Measurements from ENCODE around the gene ANKRD52.
"Not testable (repeated sequence)": the region's sequence is repeated elsewhere in the genome, so short reads cannot be mapped to it uniquely, and the experiment has no call there.

Gene ANKRD52

GRCh38 chr12:56288705-56289387, 30.7 kb upstream of the ANKRD52 start:
- TF ChIP-seq CTCF (IDR thresholded peaks at IDR 0.05; ENCODE audit: low read depth, low read length, missing control alignments): no peak
- no peak for DNase-seq (ENCODE audit: low read depth)

GRCh38 chr12:56286044-56286830, 28.1 kb upstream of the ANKRD52 start:
- no peak for DNase-seq (ENCODE audit: low read depth)
- no peak for TF ChIP-seq CTCF (IDR thresholded peaks at IDR 0.05; ENCODE audit: low read depth, low read length, missing control alignments)
- H3K4me3 ChIP-seq (ENCODE audit: low read depth, low read length): no peak overlapping the region

More at GRCh38 chr12:56288705-56289387, 30.7 kb upstream of the ANKRD52 start:
- H3K4me3 ChIP-seq (ENCODE audit: low read depth, low read length): no peak overlapping the region

GRCh38 chr12:56284263-56284662, 26.1 kb upstream of the ANKRD52 start:
- not testable (repeated sequence) for H3K4me3 ChIP-seq (ENCODE audit: low read depth, low read length); DNase-seq (ENCODE audit: low read depth)

GRCh38 chr12:56282579-56282978, 24.4 kb upstream of the ANKRD52 start:
- H3K4me3 ChIP-seq (ENCODE audit: low read depth, low read length): no peak overlapping the region
- DNase-seq (ENCODE audit: low read depth): no peak
- no peak for TF ChIP-seq CTCF (IDR thresholded peaks at IDR 0.05; ENCODE audit: low read depth, low read length, missing control alignments)

GRCh38 chr12:56282030-56282429, 23.8 kb upstream of the ANKRD52 start:
- DNase-seq (ENCODE audit: low read depth): no peak
- H3K4me3 ChIP-seq (ENCODE audit: low read depth, low read length): no peak overlapping the region
- TF ChIP-seq CTCF (IDR thresholded peaks at IDR 0.05; ENCODE audit: low read depth, low read length, missing control alignments): no peak

- DNase-seq (ENCODE audit: low read depth): no peak
- H3K4me3 ChIP-seq (ENCODE audit: low read depth, low read length): no peak overlapping the region
- TF ChIP-seq CTCF (IDR thresholded peaks at IDR 0.05; ENCODE audit: low read depth, low read length, missing control alignments): no peak
These were observed 22.7 kb upstream of the ANKRD52 start for GRCh38 chr12:56280849-56281248.

GRCh38 chr12:56278905-56279304, 20.7 kb upstream of the ANKRD52 start:
- no peak for DNase-seq (ENCODE audit: low read depth)
- no peak for TF ChIP-seq CTCF (IDR thresholded peaks at IDR 0.05; ENCODE audit: low read depth, low read length, missing control alignments)
- H3K4me3 ChIP-seq (ENCODE audit: low read depth, low read length): no peak overlapping the region

Measured in GM12864 (cell line).